Measurements from ENCODE around the gene TP53.
A peak's percentile ranks its signal among the peaks of the same experiment; 100 is the strongest.

GRCh38 chr17:7634384-7634783, 52.9 kb downstream of the TP53 start:
- TF ChIP-seq POLR2A (IDR thresholded peaks at IDR 0.05), result no peak
- TF ChIP-seq CTCF (IDR thresholded peaks at IDR 0.05), result peak in 3 of 4 experiments; percentile 27 to 41 (median 30)

All from sigmoid colon (tissue), 3 donors.